Heart left ventricle (tissue), 13 donors: Measurements from ENCODE around the gene ESPNL.

Source experiments
- POLR2A ChIP-seq, 2 donors: fragments of 450-650 bp; IDR thresholded peaks; one replicate each; pipeline ENCODE4 v1.6.1; 2017; ENCODE audit warnings: antibody characterized with exemption in 2 of 2, mild to moderate bottlenecking in 2 of 2, moderate library complexity in 2 of 2
- TF ChIP-seq, protein P1 (sequence below), 12 donors: fragments of 200-600 bp; sonication (generic) in 4 of 12; IDR thresholded peaks; one replicate each; pipeline versions ENCODE4 v1.5.0 to v1.8.0; 2018 to 2022; ENCODE audit warnings: antibody characterized with exemption in 12 of 12, mild to moderate bottlenecking in 5 of 12
- donor health status: ischemic (EF 13 %, LVEDD 7.1; RV severe dilation, severe dysfunction).
- donor health status: DM: no; HTN: yes; CAD: no.
- donor health status: DM: no; HTN: no; CAD: no.
- donor health status: ischemic (EF 25% LVEDD 6.9; RV normal size, moderate dysfunction).
- donor health status: ischemic (EF 25% LVEDD 5.7; RV mildly dilated, moderate dysfunction).
- donor health status: ischemic (EF 35%, LVEDD 5.7; RV mildly dilated, moderate dysfunction).
- donor health status: nonischemic (EF 11% LVEDD 7.7; RV severe dilation, severe dysfunction).
- donor health status: DM: yes; HTN: yes; CAD: no.
- donor health status: PGD.
- donor health status: ischemic (EF 29% LVEDD 5.4; RV normal size, mild dysfunction).
- donor health status: nonischemic (EF 23%, LVEDD 6.1; RV moderate dilation, normal function).

GRCh38 chr2:238155051-238155760 lies 55.1 kb downstream of the ESPNL start:
- TF ChIP-seq, protein P1, sequence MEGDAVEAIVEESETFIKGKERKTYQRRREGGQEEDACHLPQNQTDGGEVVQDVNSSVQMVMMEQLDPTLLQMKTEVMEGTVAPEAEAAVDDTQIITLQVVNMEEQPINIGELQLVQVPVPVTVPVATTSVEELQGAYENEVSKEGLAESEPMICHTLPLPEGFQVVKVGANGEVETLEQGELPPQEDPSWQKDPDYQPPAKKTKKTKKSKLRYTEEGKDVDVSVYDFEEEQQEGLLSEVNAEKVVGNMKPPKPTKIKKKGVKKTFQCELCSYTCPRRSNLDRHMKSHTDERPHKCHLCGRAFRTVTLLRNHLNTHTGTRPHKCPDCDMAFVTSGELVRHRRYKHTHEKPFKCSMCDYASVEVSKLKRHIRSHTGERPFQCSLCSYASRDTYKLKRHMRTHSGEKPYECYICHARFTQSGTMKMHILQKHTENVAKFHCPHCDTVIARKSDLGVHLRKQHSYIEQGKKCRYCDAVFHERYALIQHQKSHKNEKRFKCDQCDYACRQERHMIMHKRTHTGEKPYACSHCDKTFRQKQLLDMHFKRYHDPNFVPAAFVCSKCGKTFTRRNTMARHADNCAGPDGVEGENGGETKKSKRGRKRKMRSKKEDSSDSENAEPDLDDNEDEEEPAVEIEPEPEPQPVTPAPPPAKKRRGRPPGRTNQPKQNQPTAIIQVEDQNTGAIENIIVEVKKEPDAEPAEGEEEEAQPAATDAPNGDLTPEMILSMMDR (IDR thresholded peaks at IDR 0.05): no peak
- TF ChIP-seq POLR2A (IDR thresholded peaks at IDR 0.05): no peak
